GM23338 (cell line): ENCODE results near the gene RAD51C.
"Not testable (repeated sequence)": the region's sequence is repeated elsewhere in the genome, so short reads cannot be mapped to it uniquely, and the experiment has no call there.

Source experiments
- CTCF ChIP-seq, 2 experiments: fragments of 200-600 bp in 1 of 2; sonication (generic) in 1 of 2; conservative IDR thresholded peaks; 2 replicates each; pipeline versions ENCODE4 v1.5.1 to v1.6.1; 2016 to 2017; ENCODE audit warnings: antibody characterized with exemption in 2 of 2, low read depth in 2 of 2, mild to moderate bottlenecking in 2 of 2, moderate library complexity in 1 of 2
- EZH2 ChIP-seq: fragments of 200-600 bp; sonication (generic); IDR thresholded peaks from one replicate; pipeline ENCODE4 v1.8.0; 2017; ENCODE audit warnings: antibody characterized with exemption, mild to moderate bottlenecking, low read depth; ENCODE audit not compliant: unreplicated experiment

GRCh38 chr17:58678287-58678686 is 14.1 kb upstream of the RAD51C start:
- not testable (repeated sequence) for TF ChIP-seq EZH2; CTCF (conservative IDR thresholded peaks at IDR 0.05; ENCODE audit: low read depth in 2 of 2)
